H9 (cell line): ENCODE results near the gene SUCLG1. TPM values are rescaled to one million over a fixed set of nuclear protein-coding genes. Genes with fewer than 3 reads are reported as not detected.

ENCODE experiments used
- DNase-seq: peaks from one replicate; pipeline ENCODE4 v3.0.0-alpha.2; 2017
- H2AFZ ChIP-seq: one replicate; pipeline ENCODE4 v1.6.1; 2013; ENCODE audit warnings: mild to moderate bottlenecking, low read length, control low read depth, moderate library complexity
- H2AK5ac ChIP-seq: 2 replicates; pipeline ENCODE4 v1.6.1; 2013; ENCODE audit warnings: low read length, control low read depth, mixed read lengths; ENCODE audit not compliant: insufficient read length
- H2BK120ac ChIP-seq: one replicate; pipeline ENCODE4 v1.6.1; 2013; ENCODE audit warnings: low read depth, mild to moderate bottlenecking, low read length, control low read depth, inconsistent platforms; ENCODE audit not compliant: poor library complexity, severe bottlenecking
- H2BK12ac ChIP-seq: 2 replicates; pipeline ENCODE4 v1.6.1; 2013; ENCODE audit warnings: low read length, control low read depth, mixed read lengths, low read depth; ENCODE audit not compliant: insufficient read length
- H2BK15ac ChIP-seq: 2 replicates; pipeline ENCODE4 v1.6.1; 2013; ENCODE audit warnings: low read depth, low read length, control low read depth
- H2BK20ac ChIP-seq: one replicate; pipeline ENCODE4 v1.6.1; 2013; ENCODE audit warnings: low read depth, mild to moderate bottlenecking, low read length, control low read depth, inconsistent platforms; ENCODE audit not compliant: poor library complexity, severe bottlenecking
- H2BK5ac ChIP-seq: 2 replicates; pipeline ENCODE4 v1.6.1; 2013; ENCODE audit warnings: low read length, control low read depth, mixed read lengths; ENCODE audit not compliant: insufficient read length
- H3K14ac ChIP-seq: 2 replicates; pipeline ENCODE4 v1.6.1; 2013; ENCODE audit warnings: low read length, control low read depth; ENCODE audit not compliant: insufficient read depth
- H3K18ac ChIP-seq: 2 replicates; pipeline ENCODE4 v1.6.1; 2013; ENCODE audit warnings: low read depth, mild to moderate bottlenecking, mixed read lengths, low read length, control low read depth; ENCODE audit not compliant: insufficient read length
- H3K23ac ChIP-seq: 2 replicates; pipeline ENCODE4 v1.6.1; 2013; ENCODE audit warnings: low read length, control low read depth, mixed read lengths, low read depth; ENCODE audit not compliant: insufficient read length
- H3K23me2 ChIP-seq: 2 replicates; pipeline ENCODE4 v1.6.1; 2013; ENCODE audit warnings: low read depth, mild to moderate bottlenecking, mixed read lengths, low read length, control low read depth; ENCODE audit not compliant: insufficient read length, poor library complexity, severe bottlenecking
- H3K27ac ChIP-seq: 2 replicates; pipeline ENCODE4 v1.5.1; 2013; ENCODE audit warnings: low read length, control low read depth, mixed read lengths, low read depth; ENCODE audit not compliant: insufficient read length
- H3K27me3 ChIP-seq: 2 replicates; pipeline ENCODE4 v1.6.1; 2013; ENCODE audit warnings: low read length, control low read depth, inconsistent platforms; ENCODE audit not compliant: insufficient read depth
- H3K4ac ChIP-seq: 2 replicates; pipeline ENCODE4 v1.6.1; 2013; ENCODE audit warnings: low read depth, mild to moderate bottlenecking, control low read depth, inconsistent platforms, low read length, moderate library complexity
- H3K4me1 ChIP-seq: 2 replicates; pipeline ENCODE4 v1.6.1; 2013; ENCODE audit warnings: low read length, control low read depth, inconsistent platforms; ENCODE audit not compliant: insufficient read depth
- H3K4me2 ChIP-seq: 2 replicates; pipeline ENCODE4 v1.6.1; 2013; ENCODE audit warnings: low read length, control low read depth, mixed read lengths; ENCODE audit not compliant: insufficient read length, insufficient read depth
- H3K56ac ChIP-seq: 2 replicates; pipeline ENCODE4 v1.6.1; 2013; ENCODE audit warnings: low read depth, mild to moderate bottlenecking, mixed read lengths, low read length, control low read depth; ENCODE audit not compliant: insufficient read length
- H3K79me1 ChIP-seq: 2 replicates; pipeline ENCODE4 v1.6.1; 2013; ENCODE audit warnings: low read depth, mild to moderate bottlenecking, moderate library complexity, low read length, control low read depth, inconsistent platforms; ENCODE audit not compliant: insufficient read depth, poor library complexity, severe bottlenecking
- H3K79me2 ChIP-seq: 2 replicates; pipeline ENCODE4 v1.6.1; 2013; ENCODE audit warnings: low read length, control low read depth, inconsistent platforms; ENCODE audit not compliant: insufficient read depth
- H3K9ac ChIP-seq: 2 replicates; pipeline ENCODE4 v1.6.1; 2013; ENCODE audit warnings: low read length, control low read depth, mixed read lengths; ENCODE audit not compliant: insufficient read length; ENCODE audit errors: extremely low read depth
- H3K9me3 ChIP-seq: one replicate; pipeline ENCODE4 v1.6.1; 2013; ENCODE audit warnings: low read depth, low read length, inconsistent platforms; ENCODE audit not compliant: control insufficient read depth
- H3T11ph ChIP-seq: one replicate; pipeline ENCODE4 v1.6.1; 2013; ENCODE audit warnings: mild to moderate bottlenecking, low read length, control low read depth, inconsistent platforms
- H4K20me1 ChIP-seq: one replicate; pipeline ENCODE4 v1.6.1; 2013; ENCODE audit not compliant: control insufficient read depth, insufficient read length, insufficient read depth
- H4K5ac ChIP-seq: 2 replicates; pipeline ENCODE4 v1.6.1; 2013; ENCODE audit warnings: low read depth, mild to moderate bottlenecking, mixed read lengths, low read length, control low read depth; ENCODE audit not compliant: insufficient read length
- H4K8ac ChIP-seq: replicated peaks from 2 replicates; pipeline ENCODE4 v1.6.1; 2013; ENCODE audit warnings: low read length, control low read depth, mixed read lengths, low read depth; ENCODE audit not compliant: insufficient read length
- H4K91ac ChIP-seq: 2 replicates; pipeline ENCODE4 v1.6.1; 2013; ENCODE audit warnings: low read depth, mild to moderate bottlenecking, moderate library complexity, mixed read lengths, low read length, control low read depth; ENCODE audit not compliant: insufficient read length
- H3K27ac Mint-ChIP-seq, 3 experiments: 2 replicates in 2 of 3; 3 replicates in 1 of 3; pipeline ENCODE4 v1.8.0; 2020 to 2021; ENCODE audit warnings: mixed read lengths in 3 of 3, mild to moderate bottlenecking in 1 of 3, moderate library complexity in 1 of 3
- H3K27me3 Mint-ChIP-seq: 2 replicates; pipeline ENCODE4 v1.8.0; 2021; ENCODE audit warnings: low read depth, mild to moderate bottlenecking, moderate library complexity, mixed read lengths
- H3K36me3 Mint-ChIP-seq, 3 experiments: 2 replicates in 2 of 3; 3 replicates in 1 of 3; pipeline ENCODE4 v1.8.0; 2020 to 2021; ENCODE audit warnings: low read depth in 3 of 3, mixed read lengths in 3 of 3; ENCODE audit not compliant: insufficient read depth in 1 of 3
- H3K4me1 Mint-ChIP-seq, 2 experiments: 2 replicates each; pipeline ENCODE4 v1.8.0; 2020; ENCODE audit warnings: mixed read lengths in 2 of 2
- H3K4me3 Mint-ChIP-seq, 2 experiments: 2 replicates in 1 of 2; 3 replicates in 1 of 2; pipeline ENCODE4 v1.8.0; 2020 to 2021; ENCODE audit warnings: mild to moderate bottlenecking in 2 of 2, mixed read lengths in 2 of 2, moderate library complexity in 1 of 2
- H3K9me3 Mint-ChIP-seq, 2 experiments: 2 replicates in 1 of 2; 3 replicates in 1 of 2; pipeline ENCODE4 v1.8.0; 2020; ENCODE audit warnings: mild to moderate bottlenecking in 2 of 2, mixed read lengths in 2 of 2, moderate library complexity in 1 of 2
- CTCF ChIP-seq: fragments of 200-600 bp; sonication (generic); conservative IDR thresholded peaks from 3 replicates; pipeline ENCODE4 v1.8.0; 2021; ENCODE audit warnings: antibody characterized with exemption, mild to moderate bottlenecking
- WGBS: extraction: QIAGEN DNeasy Blood & Tissue Kit; methylation state at CpG from one replicate; pipeline ENCODE4 v1.1.7; 2013; ENCODE audit warnings: missing lambda C conversion rate, low lambda C conversion rate, mixed read lengths; ENCODE audit not compliant: insufficient read length; ENCODE audit errors: extremely low coverage; 5-methylcytosine and 5-hydroxymethylcytosine counted together
- total RNA-seq: library from RNA; stranded (reverse); gene quantifications from 2 replicates; pipeline ENCODE4 v1.2.1, GENCODE V29; 2021

SUCLG1 gene
- total RNA-seq, 1 experiment from 2014 or later, result 40.0 TPM

- H3K4ac ChIP-seq, result no peak overlapping the region
- no peak overlapping the region for H2BK12ac ChIP-seq
- H3K9ac ChIP-seq, result no peak overlapping the region
- no peak for DNase-seq
- H3K23ac ChIP-seq, result no peak overlapping the region
- H2BK20ac ChIP-seq, result no peak overlapping the region
- Mint-ChIP-seq H3K9me3 (no peaks in the 10 kb centered on the region; a peak in 1 of 5 replicates), H3K27me3 (no peaks in the 10 kb centered on the region), H3K4me3 (no peak overlapping the region), H3K4me1 (no peaks in the 10 kb centered on the region), H3K36me3 (peaks cover 0 to 3% (median 0%) of the 10 kb centered on the region in 3 experiments; a peak in 2 of 7 replicates), H3K27ac (peak overlapping the region in 1 of 3 experiments; percentile 3; a peak in 1 of 7 replicates)
- H2BK5ac ChIP-seq, result no peak overlapping the region
- TF ChIP-seq CTCF, result no peak
- no peak overlapping the region for H2AFZ ChIP-seq
- no peak overlapping the region for H2BK15ac ChIP-seq
- WGBS, result no CpG with 5 or more reads among the region's 4 CpGs
- H3K14ac ChIP-seq, result no peak overlapping the region
- H4K8ac ChIP-seq, result no peak overlapping the region
- no peaks in the 10 kb centered on the region for H4K20me1 ChIP-seq
- no peak overlapping the region for H2AK5ac ChIP-seq
- no peaks in the 10 kb centered on the region for H3K79me2 ChIP-seq
- no peaks in the 10 kb centered on the region for H3K4me1 ChIP-seq
- H4K5ac ChIP-seq, result no peak overlapping the region
- no peaks in the 10 kb centered on the region for H3K9me3 ChIP-seq
- no peak overlapping the region for H3K18ac ChIP-seq
- no peaks in the 10 kb centered on the region for H3K79me1 ChIP-seq
- no peak overlapping the region for H3T11ph ChIP-seq
- H3K27me3 ChIP-seq, result no peaks in the 10 kb centered on the region
- H3K27ac ChIP-seq, result no peak overlapping the region
- no peak overlapping the region for H3K4me2 ChIP-seq
- no peaks in the 10 kb centered on the region for H3K23me2 ChIP-seq
- no peak overlapping the region for H2BK120ac ChIP-seq
- H3K56ac ChIP-seq, result no peak overlapping the region
- H4K91ac ChIP-seq, result no peak overlapping the region
Measured at GRCh38 chr2:84417453-84418145, 41.5 kb downstream of the SUCLG1 start.
